Liver (tissue), 9 donors: ENCODE data around the gene PDK2. TPM values are rescaled to one million over a fixed set of nuclear protein-coding genes. Genes with fewer than 3 reads are reported as not detected.

ENCODE experiments used
- DNase-seq: peaks from one replicate; pipeline ENCODE4 v3.0.0-alpha.2; 2017; ENCODE audit warnings: low spot score
- H3K27ac ChIP-seq, 2 donors: one replicate each; pipeline ENCODE4 v1.7.0; 2013; ENCODE audit warnings: inconsistent platforms in 2 of 2, low read length in 2 of 2, control low read depth in 1 of 2, low read depth in 1 of 2, mild to moderate bottlenecking in 1 of 2
- H3K27me3 ChIP-seq, 4 donors: one replicate each; pipeline versions ENCODE4 v1.6.1 to v1.7.0; 2013; ENCODE audit warnings: low read length in 3 of 4, inconsistent platforms in 1 of 4, mild to moderate bottlenecking in 1 of 4, moderate library complexity in 1 of 4; ENCODE audit not compliant: control insufficient read depth in 4 of 4, insufficient read depth in 4 of 4
- H3K36me3 ChIP-seq, 4 donors: one replicate each; pipeline versions ENCODE4 v1.6.1 to v1.7.0; 2013; ENCODE audit warnings: low read length in 3 of 4, mild to moderate bottlenecking in 3 of 4, low read depth in 1 of 4, moderate library complexity in 1 of 4; ENCODE audit not compliant: control insufficient read depth in 4 of 4, insufficient read depth in 3 of 4
- H3K4me1 ChIP-seq, 4 donors: one replicate each; pipeline versions ENCODE4 v1.6.1 to v1.7.0; 2013; ENCODE audit warnings: low read length in 3 of 4, mild to moderate bottlenecking in 3 of 4, moderate library complexity in 1 of 4; ENCODE audit not compliant: control insufficient read depth in 4 of 4, insufficient read depth in 4 of 4
- H3K4me3 ChIP-seq, 3 donors: one replicate each; pipeline versions ENCODE4 v1.6.1 to v1.7.0; 2013; ENCODE audit warnings: low read length in 3 of 3, control low read depth in 1 of 3, low read depth in 1 of 3, mild to moderate bottlenecking in 1 of 3
- H3K9ac ChIP-seq, 2 donors: one replicate each; pipeline ENCODE4 v1.7.0; 2013; ENCODE audit warnings: low read length in 2 of 2, mild to moderate bottlenecking in 2 of 2, moderate library complexity in 2 of 2, control low read depth in 1 of 2, low read depth in 1 of 2
- H3K9me3 ChIP-seq, 4 donors: one replicate each; pipeline versions ENCODE4 v1.6.1 to v1.7.0; 2013; ENCODE audit warnings: low read length in 3 of 4; ENCODE audit not compliant: control insufficient read depth in 4 of 4
- EGR1 ChIP-seq, 2 donors: IDR thresholded peaks; 2 replicates each; pipeline ENCODE4 v1.6.1; 2016 to 2018; ENCODE audit warnings: antibody characterized with exemption in 2 of 2, low read depth in 2 of 2
- FOXA1 ChIP-seq: IDR thresholded peaks from 2 replicates; pipeline ENCODE4 v1.6.1; 2016; ENCODE audit warnings: antibody characterized with exemption
- FOXA2 ChIP-seq: IDR thresholded peaks from 2 replicates; pipeline ENCODE4 v1.6.1; 2016; ENCODE audit warnings: antibody characterized with exemption
- GABPA ChIP-seq, 2 donors: IDR thresholded peaks in 1 of 2; conservative IDR thresholded peaks in 1 of 2; 2 replicates each; pipeline ENCODE4 v1.6.1; 2016; ENCODE audit warnings: antibody characterized with exemption in 2 of 2, mild to moderate bottlenecking in 1 of 2, moderate library complexity in 1 of 2
- HNF4A ChIP-seq, 2 donors: conservative IDR thresholded peaks; 2 replicates each; pipeline ENCODE4 v1.6.1; 2016; ENCODE audit warnings: antibody characterized with exemption in 2 of 2, mild to moderate bottlenecking in 2 of 2
- HNF4G ChIP-seq: IDR thresholded peaks from 2 replicates; pipeline ENCODE4 v1.6.1; 2016; ENCODE audit warnings: antibody characterized with exemption
- JUND ChIP-seq, 2 donors: IDR thresholded peaks; 2 replicates each; pipeline ENCODE4 v1.6.1; 2016; ENCODE audit warnings: antibody characterized with exemption in 2 of 2
- NR2F2 ChIP-seq: IDR thresholded peaks from 2 replicates; pipeline ENCODE4 v1.6.1; 2016; ENCODE audit warnings: antibody characterized with exemption
- RAD21 ChIP-seq, 2 donors: IDR thresholded peaks; 2 replicates each; pipeline ENCODE4 v1.6.1; 2016; ENCODE audit warnings: antibody characterized with exemption in 2 of 2, mild to moderate bottlenecking in 2 of 2
- RXRA ChIP-seq, 2 donors: IDR thresholded peaks; 2 replicates each; pipeline ENCODE4 v1.6.1; 2017 to 2018; ENCODE audit warnings: antibody characterized with exemption in 2 of 2, mild to moderate bottlenecking in 1 of 2
- SP1 ChIP-seq: IDR thresholded peaks from 2 replicates; pipeline ENCODE4 v1.6.1; 2018; ENCODE audit warnings: antibody characterized with exemption, mild to moderate bottlenecking
- TAF1 ChIP-seq: conservative IDR thresholded peaks from 2 replicates; pipeline ENCODE4 v1.6.1; 2016; ENCODE audit warnings: antibody characterized with exemption, mild to moderate bottlenecking
- YY1 ChIP-seq: IDR thresholded peaks from 2 replicates; pipeline ENCODE4 v1.6.1; 2016; ENCODE audit warnings: antibody characterized with exemption, mild to moderate bottlenecking
- WGBS: extraction: QIAGEN DNeasy Blood & Tissue Kit; methylation state at CpG from one replicate; pipeline ENCODE4 v1.1.7; 2013; 5-methylcytosine and 5-hydroxymethylcytosine counted together
- polyA plus RNA-seq, 2 donors: library from polyadenylated mRNA; stranded (reverse) in 1 of 2; unstranded in 1 of 2; fragments of 200-250 nt in 1 of 2; fragments of >200 nt in 1 of 2; fragmentation: Nextera tagmentation in 1 of 2; extraction: Ambion mirVana in 1 of 2; gene quantifications; one replicate each; pipeline versions ENCODE4 v1.2.1 to v1.2.3, GENCODE V29; 2013 to 2015
- total RNA-seq, 2 donors: library from RNA; depleted of rRNA; stranded (reverse); fragments of >200 nt; gene quantifications; one replicate each; pipeline ENCODE4 v1.2.3, GENCODE V29; 2014
- TF ChIP-seq, protein P1 (sequence below): fragments of 150-350 bp; IDR thresholded peaks from 2 replicates; pipeline ENCODE4 v1.5.1; 2017; ENCODE audit warnings: improper control_type of control experiment, low read depth, low read length; ENCODE audit not compliant: missing input control
- TF ChIP-seq, protein P2 (sequence below): IDR thresholded peaks from 2 replicates; pipeline ENCODE4 v1.6.1; 2016; ENCODE audit warnings: antibody characterized with exemption
- TF ChIP-seq, protein P3 (sequence below): IDR thresholded peaks from 2 replicates; pipeline ENCODE4 v1.6.1; 2016; ENCODE audit warnings: antibody characterized with exemption
- TF ChIP-seq, protein P4 (sequence below): IDR thresholded peaks from 2 replicates; pipeline ENCODE4 v1.6.1; 2016; ENCODE audit warnings: antibody characterized with exemption, mild to moderate bottlenecking
- TF ChIP-seq, protein P5 (sequence below): IDR thresholded peaks from 2 replicates; pipeline ENCODE4 v1.6.1; 2016; ENCODE audit warnings: antibody characterized with exemption
- donor health status: healthy.
- donor health status: healthy.
- donor health status: healthy.
- donor health status: healthy.
- donor health status: healthy.

PDK2 gene
- total and polyA plus RNA-seq, 4 donors, result 8.6 to 36.6 (median 28.5) TPM

DNA sequence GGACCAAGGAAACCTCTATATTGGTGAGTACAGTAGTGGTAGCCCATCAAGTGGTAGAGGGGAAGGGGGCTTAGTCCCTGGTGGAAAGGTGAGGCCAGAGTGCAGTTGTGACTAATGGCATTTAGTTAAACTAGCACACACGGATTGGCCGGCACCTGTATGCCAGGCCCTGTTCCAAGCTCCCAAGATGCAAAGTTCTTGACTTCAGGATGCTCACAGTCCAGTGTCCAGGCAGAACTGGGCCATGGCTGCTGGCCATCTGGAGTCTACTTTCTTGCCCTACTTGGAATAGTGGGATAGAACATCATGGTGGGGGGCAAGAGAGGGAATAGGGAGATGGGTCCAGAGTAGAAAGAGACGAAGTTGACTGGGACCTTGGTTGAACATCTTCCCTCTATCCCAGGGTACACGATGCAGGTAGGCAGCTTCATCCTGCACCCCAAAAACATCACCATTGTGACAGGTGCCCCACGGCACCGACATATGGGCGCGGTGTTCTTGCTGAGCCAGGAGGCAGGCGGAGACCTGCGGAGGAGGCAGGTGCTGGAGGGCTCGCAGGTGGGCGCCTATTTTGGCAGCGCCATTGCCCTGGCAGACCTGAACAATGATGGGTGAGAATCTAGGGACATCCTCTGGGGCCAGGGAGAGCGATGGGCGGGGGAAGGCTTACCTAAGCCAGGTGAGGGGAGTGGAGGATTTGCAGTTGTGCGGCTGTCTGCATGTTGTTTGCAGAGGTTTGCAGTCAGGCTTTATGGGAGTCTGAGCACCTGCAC is 24.1 kb upstream of the PDK2 start:
- Histone ChIP-seq H3K36me3 (no peaks in the 10 kb centered on the region), H3K4me3 (no peak overlapping the region), H3K27ac (no peak overlapping the region), H3K27me3 (no peaks in the 10 kb centered on the region), H3K9me3 (no peaks in the 10 kb centered on the region), H3K4me1 (no peaks in the 10 kb centered on the region), H3K9ac (no peak overlapping the region)
- no peak for DNase-seq
- 97% methylated on average over 16 of the region's 16 CpGs for WGBS
- TF ChIP-seq RAD21 (IDR thresholded peaks at IDR 0.05) (no peak), GABPA (IDR thresholded peaks at IDR 0.05 in 1 of 2, conservative IDR thresholded peaks at IDR 0.05 in 1 of 2) (no peak), JUND (IDR thresholded peaks at IDR 0.05) (no peak), YY1 (no peak), TAF1 (no peak), SP1 (no peak), HNF4A (conservative IDR thresholded peaks at IDR 0.05) (no peak), FOXA2 (no peak), HNF4G (no peak), NR2F2 (no peak), EGR1 (IDR thresholded peaks at IDR 0.05; ENCODE audit: low read depth in 2 of 2) (no peak), RXRA (IDR thresholded peaks at IDR 0.05) (no peak), FOXA1 (no peak)
- TF ChIP-seq, protein P1, sequence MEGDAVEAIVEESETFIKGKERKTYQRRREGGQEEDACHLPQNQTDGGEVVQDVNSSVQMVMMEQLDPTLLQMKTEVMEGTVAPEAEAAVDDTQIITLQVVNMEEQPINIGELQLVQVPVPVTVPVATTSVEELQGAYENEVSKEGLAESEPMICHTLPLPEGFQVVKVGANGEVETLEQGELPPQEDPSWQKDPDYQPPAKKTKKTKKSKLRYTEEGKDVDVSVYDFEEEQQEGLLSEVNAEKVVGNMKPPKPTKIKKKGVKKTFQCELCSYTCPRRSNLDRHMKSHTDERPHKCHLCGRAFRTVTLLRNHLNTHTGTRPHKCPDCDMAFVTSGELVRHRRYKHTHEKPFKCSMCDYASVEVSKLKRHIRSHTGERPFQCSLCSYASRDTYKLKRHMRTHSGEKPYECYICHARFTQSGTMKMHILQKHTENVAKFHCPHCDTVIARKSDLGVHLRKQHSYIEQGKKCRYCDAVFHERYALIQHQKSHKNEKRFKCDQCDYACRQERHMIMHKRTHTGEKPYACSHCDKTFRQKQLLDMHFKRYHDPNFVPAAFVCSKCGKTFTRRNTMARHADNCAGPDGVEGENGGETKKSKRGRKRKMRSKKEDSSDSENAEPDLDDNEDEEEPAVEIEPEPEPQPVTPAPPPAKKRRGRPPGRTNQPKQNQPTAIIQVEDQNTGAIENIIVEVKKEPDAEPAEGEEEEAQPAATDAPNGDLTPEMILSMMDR, result no peak
- TF ChIP-seq, protein P2, sequence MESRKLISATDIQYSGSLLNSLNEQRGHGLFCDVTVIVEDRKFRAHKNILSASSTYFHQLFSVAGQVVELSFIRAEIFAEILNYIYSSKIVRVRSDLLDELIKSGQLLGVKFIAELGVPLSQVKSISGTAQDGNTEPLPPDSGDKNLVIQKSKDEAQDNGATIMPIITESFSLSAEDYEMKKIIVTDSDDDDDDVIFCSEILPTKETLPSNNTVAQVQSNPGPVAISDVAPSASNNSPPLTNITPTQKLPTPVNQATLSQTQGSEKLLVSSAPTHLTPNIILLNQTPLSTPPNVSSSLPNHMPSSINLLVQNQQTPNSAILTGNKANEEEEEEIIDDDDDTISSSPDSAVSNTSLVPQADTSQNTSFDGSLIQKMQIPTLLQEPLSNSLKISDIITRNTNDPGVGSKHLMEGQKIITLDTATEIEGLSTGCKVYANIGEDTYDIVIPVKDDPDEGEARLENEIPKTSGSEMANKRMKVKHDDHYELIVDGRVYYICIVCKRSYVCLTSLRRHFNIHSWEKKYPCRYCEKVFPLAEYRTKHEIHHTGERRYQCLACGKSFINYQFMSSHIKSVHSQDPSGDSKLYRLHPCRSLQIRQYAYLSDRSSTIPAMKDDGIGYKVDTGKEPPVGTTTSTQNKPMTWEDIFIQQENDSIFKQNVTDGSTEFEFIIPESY, result no peak
- TF ChIP-seq, protein P3, sequence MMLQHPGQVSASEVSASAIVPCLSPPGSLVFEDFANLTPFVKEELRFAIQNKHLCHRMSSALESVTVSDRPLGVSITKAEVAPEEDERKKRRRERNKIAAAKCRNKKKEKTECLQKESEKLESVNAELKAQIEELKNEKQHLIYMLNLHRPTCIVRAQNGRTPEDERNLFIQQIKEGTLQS, result no peak
- TF ChIP-seq, protein P4, sequence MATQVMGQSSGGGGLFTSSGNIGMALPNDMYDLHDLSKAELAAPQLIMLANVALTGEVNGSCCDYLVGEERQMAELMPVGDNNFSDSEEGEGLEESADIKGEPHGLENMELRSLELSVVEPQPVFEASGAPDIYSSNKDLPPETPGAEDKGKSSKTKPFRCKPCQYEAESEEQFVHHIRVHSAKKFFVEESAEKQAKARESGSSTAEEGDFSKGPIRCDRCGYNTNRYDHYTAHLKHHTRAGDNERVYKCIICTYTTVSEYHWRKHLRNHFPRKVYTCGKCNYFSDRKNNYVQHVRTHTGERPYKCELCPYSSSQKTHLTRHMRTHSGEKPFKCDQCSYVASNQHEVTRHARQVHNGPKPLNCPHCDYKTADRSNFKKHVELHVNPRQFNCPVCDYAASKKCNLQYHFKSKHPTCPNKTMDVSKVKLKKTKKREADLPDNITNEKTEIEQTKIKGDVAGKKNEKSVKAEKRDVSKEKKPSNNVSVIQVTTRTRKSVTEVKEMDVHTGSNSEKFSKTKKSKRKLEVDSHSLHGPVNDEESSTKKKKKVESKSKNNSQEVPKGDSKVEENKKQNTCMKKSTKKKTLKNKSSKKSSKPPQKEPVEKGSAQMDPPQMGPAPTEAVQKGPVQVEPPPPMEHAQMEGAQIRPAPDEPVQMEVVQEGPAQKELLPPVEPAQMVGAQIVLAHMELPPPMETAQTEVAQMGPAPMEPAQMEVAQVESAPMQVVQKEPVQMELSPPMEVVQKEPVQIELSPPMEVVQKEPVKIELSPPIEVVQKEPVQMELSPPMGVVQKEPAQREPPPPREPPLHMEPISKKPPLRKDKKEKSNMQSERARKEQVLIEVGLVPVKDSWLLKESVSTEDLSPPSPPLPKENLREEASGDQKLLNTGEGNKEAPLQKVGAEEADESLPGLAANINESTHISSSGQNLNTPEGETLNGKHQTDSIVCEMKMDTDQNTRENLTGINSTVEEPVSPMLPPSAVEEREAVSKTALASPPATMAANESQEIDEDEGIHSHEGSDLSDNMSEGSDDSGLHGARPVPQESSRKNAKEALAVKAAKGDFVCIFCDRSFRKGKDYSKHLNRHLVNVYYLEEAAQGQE, result no peak
- TF ChIP-seq, protein P5, sequence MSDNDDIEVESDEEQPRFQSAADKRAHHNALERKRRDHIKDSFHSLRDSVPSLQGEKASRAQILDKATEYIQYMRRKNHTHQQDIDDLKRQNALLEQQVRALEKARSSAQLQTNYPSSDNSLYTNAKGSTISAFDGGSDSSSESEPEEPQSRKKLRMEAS, result no peak
